SU-DHL-6 (cell line): ENCODE data around the gene SGTB.

ENCODE experiments used
- H2AFZ ChIP-seq: fragments of 200-600 bp; sonication (generic); 2 replicates; pipeline ENCODE4 v1.6.1; 2014; ENCODE audit warnings: low read depth, mild to moderate bottlenecking, moderate library complexity, mixed read lengths, antibody characterized with exemption, low read length; ENCODE audit not compliant: severe bottlenecking
- H3F3A ChIP-seq: fragments of 200-600 bp; shearing (Covaris generic); 2 replicates; pipeline ENCODE4 v1.6.0; 2016; ENCODE audit warnings: antibody characterized with exemption, mild to moderate bottlenecking; ENCODE audit not compliant: insufficient read depth
- H3K27ac ChIP-seq: fragments of 200-600 bp; sonication (generic); 2 replicates; pipeline ENCODE4 v1.5.1; 2016; ENCODE audit warnings: low read depth, mild to moderate bottlenecking, low read length, moderate library complexity, mixed read lengths
- H3K27me3 ChIP-seq: fragments of 200-600 bp; sonication (generic), shearing (Covaris generic); 2 replicates; pipeline ENCODE4 v1.6.0; 2014; ENCODE audit warnings: mild to moderate bottlenecking, low read length
- H3K36me3 ChIP-seq: fragments of 200-600 bp; sonication (generic); 2 replicates; pipeline ENCODE4 v1.6.1; 2014; ENCODE audit warnings: mild to moderate bottlenecking, low read length, mixed read lengths
- H3K4me2 ChIP-seq: fragments of 300-600, 200-600 bp; shearing (Covaris generic), sonication (generic); 2 replicates; pipeline ENCODE4 v1.6.0; 2014; ENCODE audit warnings: low read length, low read depth, mild to moderate bottlenecking; ENCODE audit not compliant: poor library complexity, severe bottlenecking
- H3K4me3 ChIP-seq: fragments of 200-600 bp; sonication (generic); 2 replicates; pipeline ENCODE4 v1.5.1; 2014; ENCODE audit warnings: antibody characterized with exemption, low read length, mild to moderate bottlenecking, mixed read lengths; ENCODE audit not compliant: insufficient read depth, poor library complexity, severe bottlenecking
- H3K79me2 ChIP-seq: fragments of 200-600 bp; sonication (generic); 2 replicates; pipeline ENCODE4 v1.6.1; 2014; ENCODE audit warnings: mild to moderate bottlenecking, low read length, moderate library complexity; ENCODE audit not compliant: insufficient read depth
- H3K9ac ChIP-seq: fragments of 200-600 bp; sonication (generic); 2 replicates; pipeline ENCODE4 v1.7.0; 2014; ENCODE audit warnings: mild to moderate bottlenecking, low read length
- H3K9me2 ChIP-seq: fragments of 200-600 bp; sonication (generic); replicated peaks from 2 replicates; pipeline ENCODE4 v1.6.1; 2014; ENCODE audit warnings: low read length; ENCODE audit not compliant: insufficient read depth
- H3K9me3 ChIP-seq: fragments of 200-600 bp; sonication (generic); 2 replicates; pipeline ENCODE4 v1.6.1; 2014; ENCODE audit warnings: low read length, mixed read lengths; ENCODE audit not compliant: insufficient read depth
- H4K20me1 ChIP-seq: fragments of 200-600 bp; sonication (generic); 2 replicates; pipeline ENCODE4 v1.6.1; 2014; ENCODE audit warnings: low read depth, mild to moderate bottlenecking, antibody characterized with exemption, low read length, moderate library complexity, mixed read lengths
- EZH2phosphoT487 ChIP-seq: fragments of 200-600 bp; sonication (generic), shearing (Covaris generic); conservative IDR thresholded peaks from 2 replicates; pipeline ENCODE4 v1.6.1; 2018; ENCODE audit warnings: mild to moderate bottlenecking, antibody characterized with exemption, low read length, moderate library complexity, mixed read lengths
- TF ChIP-seq, protein P1 (sequence below): fragments of 200-600 bp; sonication (generic); IDR thresholded peaks from one replicate; pipeline ENCODE4 v1.5.1; 2017; ENCODE audit warnings: antibody characterized with exemption, mild to moderate bottlenecking, low read length, moderate library complexity; ENCODE audit not compliant: insufficient read depth, poor library complexity, severe bottlenecking

Gene SGTB

DNA sequence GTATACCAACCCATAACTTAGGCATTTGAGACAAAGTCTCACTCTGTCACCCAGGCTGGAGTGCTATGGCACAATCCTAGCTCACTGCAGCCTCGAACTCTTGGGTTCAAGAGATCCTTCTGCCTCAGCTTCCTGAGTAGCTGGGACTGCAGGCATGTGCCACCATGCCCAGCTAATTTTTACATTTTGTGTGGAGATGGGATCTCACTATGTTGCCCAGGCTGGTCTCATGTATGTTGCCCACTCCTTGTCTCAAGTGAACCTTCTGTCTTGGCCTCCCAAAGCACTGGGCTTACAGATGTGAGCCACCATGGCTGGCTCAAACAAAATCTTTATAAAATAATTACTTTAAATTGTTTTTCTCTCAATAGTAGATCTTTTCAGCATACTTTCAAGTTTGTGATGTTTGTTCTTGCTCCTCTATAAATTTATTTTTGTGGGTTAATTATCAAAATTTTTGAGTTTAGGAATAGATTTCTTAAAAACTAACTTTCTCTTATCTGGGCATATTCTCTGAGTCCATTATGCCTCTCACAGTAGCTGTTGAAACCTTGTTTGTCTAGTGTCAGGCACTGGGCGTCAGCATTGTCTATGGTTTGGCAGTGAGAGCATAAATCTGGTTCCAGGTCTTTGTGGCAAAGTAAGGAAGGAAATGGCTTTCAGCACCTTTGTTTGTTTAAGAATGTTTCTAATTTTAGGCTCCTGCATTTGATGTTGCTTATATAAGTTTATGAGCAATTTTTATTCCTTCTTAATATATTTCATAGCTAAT is 38.8 kb upstream of the SGTB start:
- Histone ChIP-seq H3K27ac (no peak overlapping the region), H2AFZ (no peak overlapping the region), H3K79me2 (no peaks in the 10 kb centered on the region), H4K20me1 (no peaks in the 10 kb centered on the region), H3K9me2 (no peaks in the 10 kb centered on the region), H3K9me3 (no peaks in the 10 kb centered on the region), H3K4me3 (no peak overlapping the region), H3K9ac (no peak overlapping the region), H3F3A (no peaks in the 10 kb centered on the region), H3K36me3 (0 out of 2 replicates have a peak, but pooled peaks cover 4% of the 10 kb centered on the region), H3K4me2 (no peak overlapping the region), H3K27me3 (no peaks in the 10 kb centered on the region)
- TF ChIP-seq, protein P1, sequence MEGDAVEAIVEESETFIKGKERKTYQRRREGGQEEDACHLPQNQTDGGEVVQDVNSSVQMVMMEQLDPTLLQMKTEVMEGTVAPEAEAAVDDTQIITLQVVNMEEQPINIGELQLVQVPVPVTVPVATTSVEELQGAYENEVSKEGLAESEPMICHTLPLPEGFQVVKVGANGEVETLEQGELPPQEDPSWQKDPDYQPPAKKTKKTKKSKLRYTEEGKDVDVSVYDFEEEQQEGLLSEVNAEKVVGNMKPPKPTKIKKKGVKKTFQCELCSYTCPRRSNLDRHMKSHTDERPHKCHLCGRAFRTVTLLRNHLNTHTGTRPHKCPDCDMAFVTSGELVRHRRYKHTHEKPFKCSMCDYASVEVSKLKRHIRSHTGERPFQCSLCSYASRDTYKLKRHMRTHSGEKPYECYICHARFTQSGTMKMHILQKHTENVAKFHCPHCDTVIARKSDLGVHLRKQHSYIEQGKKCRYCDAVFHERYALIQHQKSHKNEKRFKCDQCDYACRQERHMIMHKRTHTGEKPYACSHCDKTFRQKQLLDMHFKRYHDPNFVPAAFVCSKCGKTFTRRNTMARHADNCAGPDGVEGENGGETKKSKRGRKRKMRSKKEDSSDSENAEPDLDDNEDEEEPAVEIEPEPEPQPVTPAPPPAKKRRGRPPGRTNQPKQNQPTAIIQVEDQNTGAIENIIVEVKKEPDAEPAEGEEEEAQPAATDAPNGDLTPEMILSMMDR, result no peak
- no peak for TF ChIP-seq EZH2phosphoT487

DNA sequence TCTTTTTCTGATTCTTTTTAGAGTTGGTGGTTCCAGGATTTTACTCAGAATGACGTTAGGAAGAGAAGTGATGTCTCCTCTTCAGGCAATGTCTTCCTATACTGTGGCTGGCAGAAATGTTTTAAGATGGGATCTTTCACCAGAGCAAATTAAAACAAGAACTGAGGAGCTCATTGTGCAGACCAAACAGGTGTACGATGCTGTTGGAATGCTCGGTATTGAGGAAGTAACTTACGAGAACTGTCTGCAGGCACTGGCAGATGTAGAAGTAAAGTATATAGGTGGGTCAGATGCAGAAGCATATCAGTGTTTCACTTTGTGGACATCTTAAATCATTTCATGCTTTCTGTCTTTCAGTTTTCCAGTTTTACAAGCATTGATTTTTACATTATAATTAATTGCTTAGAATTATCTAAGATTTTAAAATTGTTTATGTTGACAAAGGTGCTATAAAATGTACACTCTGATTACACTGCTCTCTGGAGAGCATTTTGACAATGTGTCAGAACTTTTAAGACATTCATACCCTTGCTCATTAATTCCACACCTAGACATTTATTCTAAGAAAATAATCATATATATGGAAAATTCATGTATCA is 36.7 kb upstream of the SGTB start:
- H3K36me3 ChIP-seq, result no peaks in the 10 kb centered on the region
- H3K79me2 ChIP-seq, result no peaks in the 10 kb centered on the region
- H4K20me1 ChIP-seq, result no peaks in the 10 kb centered on the region
- H3K4me2 ChIP-seq, result no peak overlapping the region
- H3K27me3 ChIP-seq, result no peaks in the 10 kb centered on the region
- no peak overlapping the region for H2AFZ ChIP-seq
- no peaks in the 10 kb centered on the region for H3F3A ChIP-seq
- no peak for TF ChIP-seq EZH2phosphoT487
- TF ChIP-seq, protein P1, result no peak
- no peaks in the 10 kb centered on the region for H3K9me2 ChIP-seq
- H3K4me3 ChIP-seq, result no peak overlapping the region
- H3K27ac ChIP-seq, result no peak overlapping the region
- H3K9ac ChIP-seq, result no peak overlapping the region
- H3K9me3 ChIP-seq, result no peaks in the 10 kb centered on the region

DNA sequence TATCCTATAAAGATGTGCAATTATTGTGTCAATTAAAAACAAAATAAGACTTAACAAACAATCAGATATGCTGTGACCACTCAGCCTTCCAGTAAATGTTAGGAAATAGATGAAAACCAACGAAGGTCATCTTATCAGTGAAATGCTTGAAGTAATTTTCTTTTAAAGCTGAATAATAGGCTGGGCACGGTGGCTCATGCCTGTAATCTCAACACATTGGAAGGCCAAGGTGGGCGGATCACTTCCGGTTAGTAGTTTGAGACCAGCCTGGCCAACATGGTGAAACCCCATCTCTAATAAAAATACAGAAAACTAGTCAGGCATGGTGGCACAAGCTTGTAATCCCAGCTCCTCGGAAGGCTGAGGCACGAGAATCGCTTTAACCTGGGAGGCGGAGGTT is 31.3 kb upstream of the SGTB start:
- H3F3A ChIP-seq, result no peaks in the 10 kb centered on the region
- H4K20me1 ChIP-seq, result no peaks in the 10 kb centered on the region
- TF ChIP-seq, protein P1, result no peak
- TF ChIP-seq EZH2phosphoT487, result no peak
- no peak overlapping the region for H3K27ac ChIP-seq
- H3K4me2 ChIP-seq, result no peak overlapping the region
- H3K27me3 ChIP-seq, result no peaks in the 10 kb centered on the region
- H3K4me3 ChIP-seq, result no peak overlapping the region
- H3K79me2 ChIP-seq, result no peaks in the 10 kb centered on the region
- H3K36me3 ChIP-seq, result no peaks in the 10 kb centered on the region
- no peaks in the 10 kb centered on the region for H3K9me2 ChIP-seq
- H3K9me3 ChIP-seq, result no peaks in the 10 kb centered on the region
- H2AFZ ChIP-seq, result no peak overlapping the region
- H3K9ac ChIP-seq, result no peak overlapping the region
